ENCODE results near the gene PLPPR3.

PLPPR3 gene

GRCh38 chr19:776549-776948 is 45.2 kb downstream of the PLPPR3 start:
- DNase-seq (ENCODE audit: low read depth in 2 of 2) = no peak

GRCh38 chr19:772730-773436 is 48.9 kb downstream of the PLPPR3 start:
- DNase-seq (ENCODE audit: low read depth in 2 of 2) = no peak

- no peak for DNase-seq (ENCODE audit: low read depth in 2 of 2)
Observed at GRCh38 chr19:772063-772462, 49.7 kb downstream of the PLPPR3 start.

GRCh38 chr19:771332-771785 is 50.4 kb downstream of the PLPPR3 start:
- DNase-seq (ENCODE audit: low read depth in 2 of 2) = peak; percentile 11 to 14

GRCh38 chr19:769616-770015 is 52.1 kb downstream of the PLPPR3 start:
- DNase-seq (ENCODE audit: low read depth in 2 of 2) = no peak

GRCh38 chr19:768424-768823 is 53.3 kb downstream of the PLPPR3 start:
- DNase-seq (ENCODE audit: low read depth in 2 of 2) = no peak

- DNase-seq (ENCODE audit: low read depth in 2 of 2) = no peak
Observed at GRCh38 chr19:765179-765738, 56.5 kb downstream of the PLPPR3 start.

GRCh38 chr19:764301-764700 is 57.5 kb downstream of the PLPPR3 start:
- DNase-seq (ENCODE audit: low read depth in 2 of 2) = no peak

- no peak for DNase-seq (ENCODE audit: low read depth in 2 of 2)
Observed at GRCh38 chr19:763869-764268, 57.9 kb downstream of the PLPPR3 start.

- DNase-seq (ENCODE audit: low read depth in 2 of 2) = no peak
Observed at GRCh38 chr19:763181-763580, 58.6 kb downstream of the PLPPR3 start.

Measured in stimulated activated CD8-positive, alpha-beta memory T cell treated with anti-CD3 and anti-CD28 coated beads, Interleukin-2, amount 100 ng/mL, for 48 hours (primary cell).